Upper lobe of right lung (tissue), 1 donor: ENCODE data around the gene BRD3OS. TPM values are rescaled to one million over a fixed set of nuclear protein-coding genes. Genes with fewer than 3 reads are reported as not detected.
A peak's percentile ranks its signal among the peaks of the same experiment; 100 is the strongest.

Experiments used
- ATAC-seq: fragments of 200-7000 bp; cut with Tn5 transposase; one replicate; pipeline ENCODE4 v1.9.1; 2020; ENCODE audit warnings: mild to moderate bottlenecking, moderate library complexity
- DNase-seq: peaks from one replicate; pipeline ENCODE4 v3.0.0-alpha.2; 2020
- H3K27ac ChIP-seq: fragments of 200-600 bp; one replicate; pipeline ENCODE4 v1.8.0; 2022
- H3K27me3 ChIP-seq: fragments of 200-600 bp; one replicate; pipeline ENCODE4 v1.8.0; 2022; ENCODE audit warnings: mild to moderate bottlenecking
- H3K36me3 ChIP-seq: fragments of 200-600 bp; one replicate; pipeline ENCODE4 v1.8.0; 2022
- H3K4me1 ChIP-seq: fragments of 200-600 bp; one replicate; pipeline ENCODE4 v1.8.0; 2022
- H3K4me3 ChIP-seq: fragments of 200-600 bp; one replicate; pipeline ENCODE4 v1.8.0; 2022; ENCODE audit warnings: mild to moderate bottlenecking
- H3K9me3 ChIP-seq: fragments of 200-600 bp; one replicate; pipeline ENCODE4 v1.8.0; 2022
- intact Hi-C: fragments of 100-400 bp; cut with DNase I; formaldehyde crosslinking; loops from one replicate; pipeline ENCODE4 v1.11.0; 2022
- total RNA-seq: library from RNA; stranded (reverse); fragmentation: NEBNext Ultra II Directional; extraction: Animal tissue kit (Norgen Biotek cat#: 25700); gene quantifications from one replicate; pipeline ENCODE4 v1.2.1, GENCODE V29; 2021
- TF ChIP-seq, protein P1 (sequence below): fragments of 200-600 bp; IDR thresholded peaks from one replicate; pipeline ENCODE4 v1.8.0; 2022; ENCODE audit warnings: antibody characterized with exemption
- donor health status: DM: no; HTN: yes; CAD: no; lungs with severe emphysema.

The BRD3OS gene
- total RNA-seq, 1 donor from 2014 or later: 10.7 TPM

DNA sequence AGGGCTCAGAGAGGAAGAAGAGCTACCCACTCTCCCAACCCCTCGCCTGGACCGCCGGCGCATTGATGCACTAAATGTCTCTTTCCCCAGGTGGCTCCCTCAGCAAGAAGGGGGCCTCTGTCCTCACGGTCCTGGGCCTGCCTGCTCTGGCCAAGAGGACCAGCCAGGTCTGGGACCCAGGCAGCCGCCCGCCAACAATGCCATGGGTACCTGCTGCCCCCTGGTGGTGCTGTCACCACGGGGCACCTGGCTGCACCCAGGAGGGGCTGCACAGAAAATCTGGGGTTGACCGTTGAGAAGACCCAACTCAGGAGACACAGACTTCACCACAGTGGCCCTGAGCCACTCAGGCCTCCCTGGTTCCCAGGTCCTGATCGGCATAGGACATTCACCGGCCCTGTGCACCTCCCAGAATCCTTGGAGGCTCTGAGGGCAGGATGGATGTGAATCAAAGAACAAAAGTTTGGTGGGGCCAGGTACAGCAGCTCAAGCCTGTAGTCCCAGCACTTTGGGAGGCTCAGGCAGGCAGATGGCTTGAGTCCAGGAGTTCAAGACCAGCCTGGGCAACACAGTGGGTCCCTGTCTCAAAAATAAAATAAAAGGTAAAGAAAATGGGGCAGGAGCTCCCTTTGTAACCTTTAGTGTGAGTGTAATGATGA is 30.8 kb upstream of the BRD3OS start:
- DNase-seq (peak; percentile 91), ATAC-seq (peak; percentile 77)
- no peak overlapping the region for H3K27ac ChIP-seq
- TF ChIP-seq, protein P1, sequence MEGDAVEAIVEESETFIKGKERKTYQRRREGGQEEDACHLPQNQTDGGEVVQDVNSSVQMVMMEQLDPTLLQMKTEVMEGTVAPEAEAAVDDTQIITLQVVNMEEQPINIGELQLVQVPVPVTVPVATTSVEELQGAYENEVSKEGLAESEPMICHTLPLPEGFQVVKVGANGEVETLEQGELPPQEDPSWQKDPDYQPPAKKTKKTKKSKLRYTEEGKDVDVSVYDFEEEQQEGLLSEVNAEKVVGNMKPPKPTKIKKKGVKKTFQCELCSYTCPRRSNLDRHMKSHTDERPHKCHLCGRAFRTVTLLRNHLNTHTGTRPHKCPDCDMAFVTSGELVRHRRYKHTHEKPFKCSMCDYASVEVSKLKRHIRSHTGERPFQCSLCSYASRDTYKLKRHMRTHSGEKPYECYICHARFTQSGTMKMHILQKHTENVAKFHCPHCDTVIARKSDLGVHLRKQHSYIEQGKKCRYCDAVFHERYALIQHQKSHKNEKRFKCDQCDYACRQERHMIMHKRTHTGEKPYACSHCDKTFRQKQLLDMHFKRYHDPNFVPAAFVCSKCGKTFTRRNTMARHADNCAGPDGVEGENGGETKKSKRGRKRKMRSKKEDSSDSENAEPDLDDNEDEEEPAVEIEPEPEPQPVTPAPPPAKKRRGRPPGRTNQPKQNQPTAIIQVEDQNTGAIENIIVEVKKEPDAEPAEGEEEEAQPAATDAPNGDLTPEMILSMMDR: peak; percentile 99
- intact Hi-C loops: loop anchor here (5.0 kb wide), 1 partner anchor 212 kb away; no protein-coding TSS in a partner anchor
- H3K4me3 ChIP-seq: no peak overlapping the region
- H3K4me1 ChIP-seq: peaks cover 26% of the 10 kb centered on the region
- H3K36me3 ChIP-seq: no peaks in the 10 kb centered on the region
- H3K27me3 ChIP-seq: no peaks in the 10 kb centered on the region
- H3K9me3 ChIP-seq: no peaks in the 10 kb centered on the region

DNA sequence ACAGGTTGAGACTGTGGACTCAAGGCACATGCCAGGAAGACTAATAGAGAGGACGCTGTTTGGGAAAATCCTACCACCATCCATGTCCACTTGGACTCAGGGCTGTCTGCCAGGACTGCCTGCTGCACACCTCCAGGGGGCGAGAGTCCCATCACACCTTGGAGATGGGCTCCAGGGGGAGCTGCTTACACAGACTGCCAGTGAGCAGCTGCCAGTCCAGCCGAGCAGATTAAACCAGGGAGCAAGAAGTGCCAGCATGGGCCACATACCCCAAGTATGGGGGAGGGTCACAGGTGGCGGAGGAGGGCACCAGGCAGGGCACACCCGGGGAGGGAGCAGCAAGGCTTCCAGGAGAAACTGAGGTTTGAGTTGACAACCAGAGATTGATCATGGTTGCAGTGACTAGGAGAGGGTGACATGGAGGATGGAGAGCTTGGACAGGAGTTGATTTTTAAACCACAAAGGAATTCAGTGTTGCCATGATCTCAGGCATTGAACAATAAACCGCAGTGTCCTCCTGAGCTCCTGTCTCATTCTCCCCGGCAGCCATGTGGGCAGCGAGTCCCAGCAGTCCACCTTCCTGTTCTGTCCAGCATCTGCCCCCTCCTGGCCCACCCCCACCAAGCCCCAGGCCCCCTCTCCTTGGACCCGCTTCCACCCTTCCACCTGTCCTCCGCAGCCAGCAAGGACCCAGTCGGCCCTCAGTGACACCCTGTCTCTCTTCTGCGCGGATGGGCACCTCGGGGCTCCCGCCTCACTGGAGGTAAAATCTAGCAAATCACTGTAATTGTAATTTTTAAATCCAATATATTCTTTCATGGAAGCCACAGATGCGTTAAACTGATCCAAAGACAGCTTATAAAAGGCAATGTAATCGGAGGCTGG is 30.0 kb upstream of the BRD3OS start:
- ATAC-seq: no peak
- Histone ChIP-seq H3K27me3 (no peaks in the 10 kb centered on the region), H3K4me3 (no peak overlapping the region), H3K36me3 (no peaks in the 10 kb centered on the region), H3K9me3 (no peaks in the 10 kb centered on the region), H3K4me1 (peaks cover 23% of the 10 kb centered on the region), H3K27ac (no peak overlapping the region)
- TF ChIP-seq, protein P1: no peak
- peak; percentile 54 for DNase-seq
- intact Hi-C loops: loop anchor here (5.0 kb wide), 1 partner anchor 213 kb away; no protein-coding TSS in a partner anchor

DNA sequence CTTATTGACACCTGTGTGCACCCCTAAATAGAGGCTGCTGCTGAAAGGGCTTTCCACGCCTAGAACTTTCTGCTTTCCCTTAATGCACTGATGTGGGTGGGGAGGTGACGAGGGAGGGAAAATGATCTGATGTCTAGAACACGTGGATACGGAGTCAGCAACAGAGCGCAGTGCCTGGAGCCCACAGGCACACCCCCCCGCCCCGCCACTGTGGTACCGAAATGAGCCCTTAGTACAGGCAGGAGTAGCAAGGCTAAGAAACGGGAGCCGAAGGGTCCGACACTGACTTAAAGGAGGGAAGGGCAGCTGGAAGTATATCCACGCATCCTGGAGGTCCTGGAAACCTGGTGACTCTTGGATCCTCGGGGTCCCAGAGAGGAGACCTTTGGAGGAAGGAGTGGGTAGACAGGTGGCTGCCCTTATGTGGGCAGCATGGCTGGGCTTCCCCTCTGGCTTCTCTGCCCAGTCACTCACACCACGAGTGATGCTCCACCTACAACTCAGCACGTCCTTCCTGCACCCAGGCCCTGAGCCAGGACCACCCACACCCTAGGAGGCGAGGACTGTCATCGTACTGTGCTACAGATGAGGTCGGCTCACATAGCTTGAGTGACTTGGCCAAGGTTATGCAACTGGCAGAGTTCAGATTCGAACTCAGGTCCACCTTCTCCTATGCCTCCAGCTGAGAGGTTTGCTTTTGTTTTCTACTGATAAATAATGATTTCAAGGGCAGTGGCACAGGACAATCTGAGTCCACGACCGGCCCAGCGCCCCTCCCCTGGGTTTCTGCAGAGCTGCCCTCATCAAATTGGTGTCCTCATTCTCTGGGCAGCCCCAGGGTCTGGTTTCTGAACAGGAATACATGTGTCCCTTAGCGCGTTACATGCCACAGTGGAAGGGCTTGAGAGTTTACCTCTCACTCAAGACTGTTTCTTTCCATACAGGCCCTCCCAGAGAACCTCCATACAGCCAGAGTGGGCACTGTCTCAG is 28.5 kb upstream of the BRD3OS start:
- no peaks in the 10 kb centered on the region for H3K36me3 ChIP-seq
- peaks cover 13% of the 10 kb centered on the region for H3K4me1 ChIP-seq
- no peaks in the 10 kb centered on the region for H3K9me3 ChIP-seq
- H3K4me3 ChIP-seq: no peak overlapping the region
- DNase-seq (peak; percentile 61), ATAC-seq (no peak)
- intact Hi-C loops: loop anchor here (5.0 kb wide), 1 partner anchor 215 kb away; no protein-coding TSS in a partner anchor
- H3K27ac ChIP-seq: no peak overlapping the region
- TF ChIP-seq, protein P1: no peak
- H3K27me3 ChIP-seq: no peaks in the 10 kb centered on the region

DNA sequence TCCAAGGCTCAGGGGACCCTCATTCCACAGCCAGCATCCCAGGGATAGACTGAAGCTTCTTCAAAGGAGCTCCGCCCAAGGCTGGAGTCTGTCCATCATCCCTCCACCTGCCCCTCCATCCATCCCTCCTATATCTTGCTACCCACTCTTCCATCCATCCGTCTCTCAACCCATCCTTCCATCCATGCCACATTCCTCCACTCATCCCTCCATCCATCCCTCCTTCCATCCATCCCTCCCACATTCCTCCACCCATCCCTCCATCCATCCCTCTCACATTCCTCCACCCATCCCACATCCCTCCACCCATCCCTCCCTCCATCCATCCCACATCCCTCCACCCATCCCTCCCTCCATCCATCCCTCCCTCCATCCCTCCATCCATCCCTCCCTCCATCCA is 27.7 kb upstream of the BRD3OS start:
- Histone ChIP-seq H3K4me3 (no peak overlapping the region), H3K27me3 (no peaks in the 10 kb centered on the region), H3K9me3 (no peaks in the 10 kb centered on the region), H3K27ac (no peak overlapping the region), H3K36me3 (no peaks in the 10 kb centered on the region), H3K4me1 (peaks cover 13% of the 10 kb centered on the region)
- ATAC-seq (no peak), DNase-seq (no peak)
- intact Hi-C loops: loop anchor here (5.0 kb wide), 1 partner anchor 215 kb away; no protein-coding TSS in a partner anchor
- TF ChIP-seq, protein P1: no peak
